MM.1S (cell line): ENCODE results near the gene CIRBP.

Experiments
- EZH2 ChIP-seq: fragments of 300-600 bp; sonication (generic); optimal IDR thresholded peaks from 2 replicates; pipeline ENCODE3; 2017; ENCODE audit warnings: low read depth, mild to moderate bottlenecking, antibody characterized with exemption, low read length, mixed read lengths
- EZH2phosphoT487 ChIP-seq: fragments of 300-600 bp; sonication (generic); IDR thresholded peaks from 2 replicates; pipeline ENCODE4 v1.6.1; 2018; ENCODE audit warnings: antibody characterized with exemption, low read length
- TF ChIP-seq, protein P1 (sequence below): fragments of 300-600 bp; sonication (generic); IDR thresholded peaks from 2 replicates; pipeline ENCODE4 v1.5.1; 2016; ENCODE audit warnings: antibody characterized with exemption, low read length, mixed read lengths

DNA sequence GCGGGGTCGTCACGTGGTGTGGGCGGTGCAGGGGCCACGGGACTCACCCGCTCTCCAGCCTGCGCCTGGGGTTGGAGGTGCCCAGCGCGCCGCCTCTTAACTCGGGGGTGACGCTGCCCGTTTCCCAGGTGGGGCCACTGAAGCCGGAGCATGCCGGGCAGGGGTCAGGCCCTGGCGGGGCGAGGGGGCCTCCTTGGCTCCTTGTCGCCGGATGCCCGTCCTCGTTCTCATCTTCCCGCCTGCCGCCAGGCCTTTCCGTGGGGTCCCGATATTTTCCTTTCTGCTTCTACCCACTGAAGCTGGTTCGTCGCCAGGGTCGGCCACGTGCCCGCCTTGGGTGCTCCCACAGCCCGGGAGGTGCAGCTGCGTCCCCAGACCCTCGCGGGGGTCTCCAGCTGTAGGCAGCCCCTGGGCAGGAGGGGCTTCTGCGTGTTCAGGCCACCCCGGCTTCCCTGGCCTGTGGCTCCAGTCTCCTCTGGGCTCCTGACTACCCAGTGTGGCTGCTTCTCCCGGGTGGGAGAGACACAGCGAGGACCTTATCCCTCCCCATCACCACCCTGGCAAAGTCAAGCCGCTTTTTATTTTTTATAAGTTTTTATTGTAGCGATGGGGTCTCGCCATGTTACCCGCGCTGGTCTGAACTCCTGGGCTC, 7.0 kb downstream of the CIRBP start:
- TF ChIP-seq, protein P1, sequence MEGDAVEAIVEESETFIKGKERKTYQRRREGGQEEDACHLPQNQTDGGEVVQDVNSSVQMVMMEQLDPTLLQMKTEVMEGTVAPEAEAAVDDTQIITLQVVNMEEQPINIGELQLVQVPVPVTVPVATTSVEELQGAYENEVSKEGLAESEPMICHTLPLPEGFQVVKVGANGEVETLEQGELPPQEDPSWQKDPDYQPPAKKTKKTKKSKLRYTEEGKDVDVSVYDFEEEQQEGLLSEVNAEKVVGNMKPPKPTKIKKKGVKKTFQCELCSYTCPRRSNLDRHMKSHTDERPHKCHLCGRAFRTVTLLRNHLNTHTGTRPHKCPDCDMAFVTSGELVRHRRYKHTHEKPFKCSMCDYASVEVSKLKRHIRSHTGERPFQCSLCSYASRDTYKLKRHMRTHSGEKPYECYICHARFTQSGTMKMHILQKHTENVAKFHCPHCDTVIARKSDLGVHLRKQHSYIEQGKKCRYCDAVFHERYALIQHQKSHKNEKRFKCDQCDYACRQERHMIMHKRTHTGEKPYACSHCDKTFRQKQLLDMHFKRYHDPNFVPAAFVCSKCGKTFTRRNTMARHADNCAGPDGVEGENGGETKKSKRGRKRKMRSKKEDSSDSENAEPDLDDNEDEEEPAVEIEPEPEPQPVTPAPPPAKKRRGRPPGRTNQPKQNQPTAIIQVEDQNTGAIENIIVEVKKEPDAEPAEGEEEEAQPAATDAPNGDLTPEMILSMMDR: no peak
- no peak for TF ChIP-seq EZH2
- TF ChIP-seq EZH2phosphoT487: no peak
